Stimulated activated CD4-positive, alpha-beta T cell treated with anti-CD3 and anti-CD28 coated beads, Interleukin-1b, Interleukin-23, amount 100 ng/mL, for 4 hours (primary cell): ENCODE data around the gene PIP4K2A.
"Not testable (repeated sequence)": the region's sequence is repeated elsewhere in the genome, so short reads cannot be mapped to it uniquely, and the experiment has no call there.

Experiments
- DNase-seq, 2 donors: peaks; one replicate each; pipeline ENCODE4 v3.0.0-alpha.2; 2020; ENCODE audit warnings: low read depth in 2 of 2

The PIP4K2A gene

DNA sequence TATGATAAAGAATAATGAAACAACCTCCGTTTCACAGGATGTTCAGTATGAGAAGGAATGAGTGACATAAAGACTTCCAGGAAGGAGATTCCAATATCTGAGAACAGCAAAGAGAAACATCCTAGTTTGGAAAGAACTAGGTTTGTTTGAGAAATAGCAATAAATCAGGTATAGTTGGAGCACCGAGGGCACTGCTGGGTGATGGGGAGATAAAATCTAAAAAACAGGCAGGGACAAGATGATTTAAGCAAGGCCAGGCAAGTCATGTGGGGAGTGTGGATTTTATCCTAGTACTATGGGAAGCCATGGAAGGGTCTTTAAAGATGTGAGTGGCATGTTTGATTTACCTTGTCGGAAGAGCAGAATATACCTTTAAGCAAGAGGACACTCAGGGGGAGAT lies 199.4 kb downstream of the PIP4K2A start:
- no peak for DNase-seq

- not testable (repeated sequence) for DNase-seq
Observed at GRCh38 chr10:22514414-22514758, 200.0 kb downstream of the PIP4K2A start.

DNA sequence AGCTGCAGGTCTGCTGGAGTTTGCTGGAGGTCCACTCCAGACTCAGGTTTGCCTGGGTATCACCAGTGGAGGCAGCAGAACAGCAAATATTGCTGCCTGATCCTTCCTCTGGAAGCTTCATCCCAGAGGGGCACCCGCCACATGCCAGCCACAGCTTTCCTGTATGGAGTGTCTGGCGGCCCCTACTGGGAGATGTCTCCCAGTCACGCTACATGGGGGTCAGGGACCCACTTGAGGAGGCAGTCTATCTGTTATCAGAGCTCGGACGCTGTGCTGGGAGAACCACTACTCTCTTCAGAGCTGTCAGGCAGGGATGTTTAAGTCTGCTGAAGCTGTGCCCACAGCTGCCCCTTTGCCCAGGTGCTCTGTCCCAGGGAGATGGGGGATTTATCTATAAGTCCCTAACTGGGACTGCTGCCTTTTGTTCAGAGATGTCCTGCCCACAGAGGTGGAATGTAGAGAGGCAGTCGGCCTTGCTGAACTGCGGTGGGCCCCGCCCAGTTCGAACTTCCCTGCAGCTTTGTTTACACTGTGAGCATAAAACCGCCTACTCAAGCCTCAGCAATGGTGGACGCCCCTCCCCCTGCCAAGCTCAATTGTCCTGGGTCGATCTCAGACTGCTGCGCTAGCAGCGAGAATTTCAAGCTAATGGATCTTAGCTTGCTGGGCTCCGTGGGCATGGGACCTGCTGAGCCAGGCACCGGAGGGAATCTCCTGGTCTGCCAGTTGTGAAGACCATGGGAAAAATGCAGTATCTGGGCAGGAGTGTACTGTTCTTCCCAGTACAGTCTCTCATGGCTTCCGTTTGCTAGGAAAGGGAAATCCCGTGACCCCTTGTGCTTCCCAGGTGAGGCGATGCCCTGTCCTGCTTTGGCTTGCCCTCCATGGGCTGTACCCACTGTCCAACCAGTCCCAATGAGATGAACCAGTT lies 200.6 kb downstream of the PIP4K2A start:
- not testable (repeated sequence) for DNase-seq

GRCh38 chr10:22512015-22512414 lies 202.4 kb downstream of the PIP4K2A start:
- DNase-seq: not testable (repeated sequence)

- DNase-seq: not testable (repeated sequence)
Observed at GRCh38 chr10:22508214-22508613, 206.2 kb downstream of the PIP4K2A start.

GRCh38 chr10:22505911-22506685 lies 208.3 kb downstream of the PIP4K2A start:
- DNase-seq: peak; percentile 9 to 50

GRCh38 chr10:22504766-22505165 lies 209.6 kb downstream of the PIP4K2A start:
- no peak for DNase-seq

DNA sequence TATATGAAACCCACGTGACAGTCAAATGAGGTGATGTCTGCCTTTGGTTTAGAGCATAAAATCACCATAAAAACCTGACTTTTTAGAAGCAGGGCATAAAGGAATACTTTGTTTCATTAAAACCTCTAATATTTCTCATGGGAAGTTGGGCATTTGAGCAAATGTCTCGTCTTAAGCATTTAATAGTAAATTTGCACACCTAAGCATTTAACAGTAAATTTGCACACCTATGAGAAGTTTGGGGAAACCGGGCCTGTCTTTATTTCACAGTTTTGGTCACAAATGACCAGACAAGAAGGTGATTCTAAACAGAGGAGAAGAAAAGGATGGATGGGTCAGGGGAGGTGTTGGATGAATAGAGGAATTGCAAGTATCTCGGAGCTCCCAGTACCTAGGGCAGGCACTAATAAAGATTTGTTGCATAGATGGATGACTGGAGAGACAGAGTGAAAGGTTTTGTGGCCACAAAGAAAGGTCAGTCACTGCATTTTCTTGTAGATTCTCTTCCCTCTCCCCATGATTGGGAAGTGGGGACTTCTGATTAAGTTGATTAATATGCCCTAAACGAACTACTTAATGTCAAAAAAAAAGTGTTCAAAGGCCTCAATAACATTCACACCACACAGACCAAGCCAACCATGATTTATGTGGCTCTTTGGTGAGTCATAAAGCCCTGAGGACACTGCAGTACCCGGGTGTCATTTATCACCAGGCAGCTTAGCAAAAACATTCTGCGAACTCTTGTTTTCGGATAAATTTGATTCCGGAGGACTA lies 210.9 kb downstream of the PIP4K2A start:
- no peak for DNase-seq

DNA sequence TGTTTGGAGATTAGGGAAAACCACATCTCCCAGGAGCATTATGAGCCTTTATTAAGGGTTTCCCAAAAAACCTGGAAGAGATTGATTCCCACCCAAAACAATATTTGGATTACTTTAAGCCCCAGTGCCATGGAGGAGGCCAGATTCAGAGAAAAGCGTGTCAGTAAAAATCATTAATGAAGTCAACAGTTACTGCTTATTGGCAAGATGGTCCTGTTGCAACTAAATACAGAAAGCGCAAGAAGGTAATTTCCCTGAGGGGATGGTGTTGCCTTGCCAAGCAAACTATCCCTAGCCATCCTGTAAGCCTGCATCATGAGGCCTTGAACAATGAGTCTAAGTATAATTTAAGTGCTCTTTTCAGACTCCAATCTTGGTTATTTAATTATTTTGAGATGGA lies 212.5 kb downstream of the PIP4K2A start:
- DNase-seq: no peak

DNA sequence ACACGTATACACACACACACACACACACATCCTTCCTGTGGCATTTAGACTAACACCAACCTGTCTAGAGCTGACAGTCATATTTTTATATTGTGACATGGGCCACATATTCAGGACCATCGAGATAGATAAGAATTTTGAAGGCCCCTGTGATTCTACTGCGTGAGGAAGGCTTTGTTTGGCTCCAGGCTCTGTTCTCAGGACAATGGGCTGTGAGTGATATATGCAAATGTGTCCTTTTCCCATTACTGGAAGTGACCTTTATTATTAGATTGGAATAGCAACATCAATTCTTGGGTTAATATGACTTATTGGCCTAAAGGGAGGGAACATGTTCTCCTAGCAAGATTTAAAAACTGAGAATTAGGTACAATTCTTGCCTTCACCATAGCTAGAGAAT lies 213.0 kb downstream of the PIP4K2A start:
- no peak for DNase-seq

GRCh38 chr10:22500656-22501340 lies 213.6 kb downstream of the PIP4K2A start:
- no peak for DNase-seq

DNA sequence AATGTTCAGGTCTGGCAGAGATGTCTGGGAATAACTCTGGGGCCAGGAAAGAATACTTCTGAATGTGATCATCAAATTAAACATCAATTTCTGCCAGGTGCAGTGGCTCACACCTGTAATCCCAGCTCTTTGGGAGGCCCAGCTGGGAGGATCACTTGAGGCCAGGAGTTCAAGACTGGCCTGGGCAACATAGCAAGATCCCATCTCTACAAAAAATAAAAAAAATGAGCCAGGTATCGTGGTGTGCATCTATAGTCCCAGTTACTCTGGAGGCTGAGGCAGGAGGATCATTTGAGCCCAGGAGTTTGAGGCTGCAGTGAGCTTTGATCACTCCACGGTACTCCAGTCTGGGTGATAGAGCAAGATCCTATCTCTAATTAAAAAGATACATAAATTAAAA lies 214.4 kb downstream of the PIP4K2A start:
- not testable (repeated sequence) for DNase-seq

DNA sequence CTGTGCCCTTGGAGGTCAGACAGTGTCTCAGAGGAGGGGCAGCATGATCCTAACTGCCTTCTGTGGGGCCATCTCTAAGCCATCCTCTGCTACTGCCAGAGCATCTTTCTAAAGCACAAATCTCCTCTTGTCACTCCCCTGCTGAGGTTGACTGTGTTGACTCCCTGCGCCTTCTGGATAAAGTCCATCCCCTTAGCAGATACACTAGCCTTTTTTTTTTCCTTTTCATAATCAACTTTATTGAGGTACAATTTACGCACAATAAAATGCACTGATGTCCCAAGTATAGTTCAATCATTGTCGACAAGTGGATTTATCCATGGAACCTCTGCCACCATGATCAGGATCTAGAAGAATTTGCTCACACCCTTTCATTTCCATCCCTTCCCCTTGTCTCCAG lies 219.0 kb downstream of the PIP4K2A start:
- no peak for DNase-seq

DNA sequence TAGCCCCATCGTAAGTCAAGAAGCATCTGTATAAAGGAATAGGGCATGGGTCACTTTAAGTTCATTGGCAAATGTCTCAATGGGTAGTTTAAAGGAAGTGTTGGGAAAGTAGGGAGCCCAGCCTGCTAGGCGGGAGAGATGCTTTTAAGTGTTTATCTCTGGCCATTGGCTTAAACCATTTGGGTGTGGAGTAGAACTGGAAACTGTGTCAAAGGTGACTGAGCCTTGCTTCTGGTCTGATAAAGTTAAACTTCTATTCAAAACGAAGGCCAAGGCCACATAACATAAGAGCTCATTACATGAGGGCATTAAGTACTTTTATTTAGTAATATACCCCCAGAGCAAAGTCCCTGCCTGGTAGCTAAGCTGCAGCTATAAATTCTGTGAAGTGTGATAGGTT lies 220.4 kb downstream of the PIP4K2A start:
- no peak for DNase-seq

DNA sequence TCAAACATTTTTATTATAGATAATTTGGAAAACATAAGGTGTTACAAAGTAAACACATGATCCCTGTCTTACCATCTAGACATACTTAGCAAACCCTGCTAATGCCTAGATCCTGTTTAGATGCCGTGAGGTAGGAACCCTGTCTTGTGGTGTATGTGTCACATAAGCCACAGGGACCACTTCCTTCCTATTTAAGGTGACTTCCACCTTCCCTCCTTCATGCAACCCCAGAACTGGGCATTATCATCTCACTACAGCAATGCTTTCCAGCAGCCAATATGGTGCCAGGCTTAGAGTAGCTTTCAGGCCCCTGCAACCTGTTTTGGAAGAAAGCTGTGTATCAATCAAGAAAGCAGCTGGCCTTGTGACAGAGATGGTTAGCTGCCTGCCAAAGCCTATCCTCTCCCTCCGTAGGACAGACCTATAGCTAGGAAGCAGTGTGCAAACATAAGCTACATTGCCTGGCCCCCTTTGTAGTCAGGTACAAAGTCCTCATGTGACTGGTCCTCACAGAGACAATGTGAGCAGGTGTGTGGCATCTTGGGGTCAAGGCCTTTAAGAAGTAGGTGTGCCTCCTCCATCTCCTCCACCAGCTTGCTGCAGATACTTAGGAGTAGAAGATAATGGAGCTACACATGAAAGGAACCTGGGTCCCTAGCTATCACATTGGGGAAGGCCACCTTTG lies 222.3 kb downstream of the PIP4K2A start:
- no peak for DNase-seq

DNA sequence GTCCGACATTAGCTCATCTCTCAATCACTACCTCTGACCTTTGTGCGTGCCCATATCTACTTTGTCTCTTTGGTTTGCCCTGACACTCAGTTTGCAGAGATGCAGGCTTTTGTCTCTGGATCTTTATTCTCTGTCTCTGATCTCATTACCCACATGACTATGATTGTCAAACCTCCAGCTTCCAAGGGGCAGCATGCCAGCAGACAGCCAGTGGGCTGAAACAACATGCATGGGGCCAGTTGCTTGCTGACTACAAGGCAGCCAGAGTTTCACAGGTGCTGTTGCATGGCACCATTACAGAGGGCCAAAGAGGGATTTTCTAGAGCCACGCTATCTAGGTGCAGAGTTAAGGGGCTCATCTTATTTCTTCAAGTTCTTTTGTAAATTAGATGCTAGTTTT lies 222.9 kb downstream of the PIP4K2A start:
- DNase-seq: no peak

DNA sequence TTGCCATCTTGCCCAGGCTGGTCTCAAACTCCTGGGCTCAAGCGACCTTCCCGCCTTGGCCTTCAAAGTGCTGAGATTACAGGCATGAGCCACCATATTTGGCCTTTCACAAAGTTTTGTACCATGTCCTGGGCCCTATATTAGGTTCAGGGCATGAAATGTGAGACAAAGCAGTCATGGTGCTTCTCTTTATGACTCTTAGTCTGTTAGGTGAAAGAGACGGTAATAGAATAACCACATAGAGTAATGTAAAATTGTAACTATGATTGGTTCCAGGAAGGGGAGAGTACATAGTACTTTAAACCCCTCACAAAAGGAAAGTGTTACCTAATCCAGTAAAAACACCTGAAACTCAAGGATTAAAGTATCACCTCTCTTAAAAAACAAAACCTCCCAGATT lies 224.4 kb downstream of the PIP4K2A start:
- no peak for DNase-seq

- DNase-seq: no peak
Observed at GRCh38 chr10:22489467-22489866, 224.9 kb downstream of the PIP4K2A start.

DNA sequence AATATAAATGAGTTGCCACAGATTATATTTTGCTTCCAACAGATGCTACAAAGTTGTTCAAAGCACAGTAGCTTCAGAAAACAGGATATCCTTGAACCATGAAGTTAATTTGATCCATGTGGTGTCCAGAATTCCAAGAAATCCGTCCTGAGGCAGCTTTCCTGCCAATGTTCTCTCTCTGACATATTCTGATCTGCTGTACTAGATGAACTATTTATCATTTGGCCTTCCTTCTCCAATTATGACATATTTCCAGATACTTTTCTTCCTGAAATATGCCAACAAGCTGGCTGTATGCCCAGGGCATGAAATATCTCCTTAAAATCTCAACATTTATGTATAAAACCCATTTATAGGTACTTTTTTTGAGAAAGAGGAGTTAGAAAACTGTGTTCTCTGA lies 227.9 kb downstream of the PIP4K2A start:
- DNase-seq: no peak
